AG08395 (cell line): ENCODE data around the gene GP1BA.
"Not testable (repeated sequence)": the region's sequence is repeated elsewhere in the genome, so short reads cannot be mapped to it uniquely, and the experiment has no call there.

Experiments used
- DNase-seq: peaks from one replicate; pipeline ENCODE4 v3.0.0; 2012; ENCODE audit warnings: mixed read lengths, low spot score

The GP1BA gene

DNA sequence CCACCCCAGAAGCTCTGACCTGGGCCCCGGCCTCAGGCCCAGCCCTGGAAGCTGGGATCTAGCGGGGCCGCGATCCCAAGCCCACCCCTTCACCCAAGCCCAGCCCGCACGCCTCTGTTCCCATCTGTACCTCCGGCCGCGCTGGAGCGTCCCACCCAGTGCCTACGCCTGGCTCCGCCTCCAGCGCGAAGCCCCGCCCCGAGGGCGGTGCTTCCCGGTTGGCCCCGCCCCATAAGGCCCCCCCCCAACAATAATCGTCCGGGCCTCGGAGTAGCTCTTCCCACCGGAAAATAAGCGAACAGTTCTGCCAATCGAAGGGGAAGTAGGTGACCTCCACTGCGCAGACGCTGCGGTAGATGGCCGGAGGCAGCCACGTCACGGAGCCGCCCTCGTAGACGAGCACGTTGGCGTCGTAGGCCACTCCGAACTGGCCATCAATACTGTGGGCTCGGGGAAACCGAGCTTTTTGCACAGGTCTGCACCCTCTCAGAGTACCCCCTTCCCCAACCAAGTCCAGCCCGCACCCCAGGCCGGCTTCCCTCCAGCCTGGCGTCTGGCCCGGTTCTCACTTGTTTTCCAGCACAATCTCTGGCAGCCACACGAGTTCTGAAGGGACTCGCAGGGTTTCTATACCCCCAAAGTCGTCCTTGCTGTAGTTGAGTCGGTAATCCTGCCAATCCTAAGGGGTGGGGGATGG lies 30.3 kb upstream of the GP1BA start:
- DNase-seq: no peak

DNA sequence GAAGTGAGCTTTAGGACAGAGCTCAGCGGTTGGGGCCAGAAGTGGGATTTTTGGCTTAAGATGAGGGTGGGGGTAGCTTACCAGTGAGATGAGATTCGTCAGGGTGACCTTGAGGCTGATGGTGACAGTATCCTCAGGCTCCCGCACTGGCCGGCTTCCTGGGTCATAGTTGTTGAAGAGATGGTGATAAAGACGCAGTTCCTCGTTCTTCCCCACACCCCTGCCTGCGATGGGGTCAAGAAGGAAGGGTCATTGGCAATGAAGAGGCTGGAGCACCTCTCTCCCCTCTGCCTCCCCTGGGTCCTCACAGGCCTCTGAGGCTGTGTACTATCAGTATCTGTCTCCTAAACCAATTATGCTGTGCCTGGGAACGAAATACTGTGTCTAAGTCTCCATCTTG lies 29.5 kb upstream of the GP1BA start:
- DNase-seq: no peak

DNA sequence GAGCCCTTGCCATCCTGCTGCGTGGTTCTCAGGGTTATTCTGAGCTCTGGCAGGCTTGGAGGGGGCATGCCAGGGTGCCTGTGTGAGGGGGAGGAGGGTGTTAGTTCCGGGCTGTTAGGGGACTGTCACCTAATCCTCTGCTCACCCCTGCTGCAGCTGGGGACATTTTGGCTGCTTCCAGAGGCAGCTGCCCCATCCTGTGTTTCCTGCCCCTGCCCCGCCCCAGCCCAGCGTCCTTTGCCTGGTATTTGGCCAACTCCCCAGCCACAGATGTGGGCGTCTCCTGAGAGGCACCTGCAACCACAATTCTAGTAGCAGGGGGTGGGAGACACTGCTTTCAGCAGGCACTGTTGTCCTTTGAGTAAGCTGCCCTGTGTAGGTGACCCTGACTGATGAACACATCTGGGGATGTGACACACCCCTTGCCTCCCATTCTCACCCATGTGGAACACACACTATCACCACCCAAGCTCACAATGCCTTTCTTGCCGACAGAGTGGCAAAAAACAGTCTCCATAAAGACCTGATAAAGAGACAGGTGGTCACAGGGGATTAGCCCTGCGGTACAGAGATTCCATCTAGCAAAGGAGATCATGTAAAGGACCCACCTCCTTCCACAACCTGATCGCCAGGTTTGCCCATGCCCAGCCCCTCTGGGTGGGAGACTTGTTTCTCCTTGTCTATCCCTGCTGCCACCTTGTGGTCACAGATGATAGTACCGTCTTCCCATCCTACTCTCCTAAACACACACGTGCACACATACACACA lies 28.8 kb upstream of the GP1BA start, which contains the start of gene CHRNE:
Gene CHRNE, minus strand, starts transcription at position 48 of the 768 bp plus-strand sequence. Its CDS starts 35 bp downstream, at position 13.
- peak; percentile 43 for DNase-seq

DNA sequence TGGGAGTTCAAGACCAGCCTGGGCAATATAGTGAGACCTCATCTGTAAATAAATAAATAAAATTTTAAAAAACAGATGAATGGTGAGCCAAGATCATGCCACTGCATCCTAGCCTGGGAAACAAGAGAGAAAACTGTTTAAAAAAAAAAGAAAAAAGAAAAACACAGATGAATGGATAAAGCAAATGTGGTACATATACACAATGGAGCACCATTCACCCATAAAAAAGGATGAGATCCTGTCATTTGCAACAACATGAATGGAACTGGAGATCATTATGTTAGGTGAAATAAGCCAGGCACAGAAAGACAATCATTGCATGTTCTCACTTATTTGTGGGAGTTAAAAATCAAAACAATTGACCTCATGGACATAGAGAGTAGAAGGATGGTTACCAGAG lies 25.4 kb upstream of the GP1BA start:
- not testable (repeated sequence) for DNase-seq

- no peak for DNase-seq
Measured at GRCh38 chr17:4908301-4908700, 23.8 kb upstream of the GP1BA start.

GRCh38 chr17:4908711-4909496 lies 23.2 kb upstream of the GP1BA start:
- peak; percentile 94 for DNase-seq

DNA sequence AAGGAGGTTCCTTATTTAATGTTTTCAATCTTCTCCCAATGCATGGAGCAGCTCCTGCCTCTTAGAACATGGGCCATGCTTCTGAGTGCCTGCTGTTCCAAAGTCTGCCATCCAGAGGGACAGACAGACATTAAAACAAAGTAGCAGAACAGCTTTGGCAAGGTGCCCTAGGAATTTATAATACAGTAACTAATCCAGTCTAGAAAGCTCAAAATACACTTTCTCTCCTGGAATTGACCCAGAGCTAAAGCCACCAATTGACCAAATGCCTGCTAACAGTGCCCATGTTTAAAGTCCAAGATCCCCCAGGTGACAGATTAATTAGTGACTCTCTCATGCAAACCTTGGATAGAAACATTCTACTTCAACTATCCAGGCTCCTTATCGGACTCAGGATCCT lies 18.1 kb upstream of the GP1BA start:
- no peak for DNase-seq

- not testable (repeated sequence) for DNase-seq
Measured at GRCh38 chr17:4914551-4914950, 17.5 kb upstream of the GP1BA start.

DNA sequence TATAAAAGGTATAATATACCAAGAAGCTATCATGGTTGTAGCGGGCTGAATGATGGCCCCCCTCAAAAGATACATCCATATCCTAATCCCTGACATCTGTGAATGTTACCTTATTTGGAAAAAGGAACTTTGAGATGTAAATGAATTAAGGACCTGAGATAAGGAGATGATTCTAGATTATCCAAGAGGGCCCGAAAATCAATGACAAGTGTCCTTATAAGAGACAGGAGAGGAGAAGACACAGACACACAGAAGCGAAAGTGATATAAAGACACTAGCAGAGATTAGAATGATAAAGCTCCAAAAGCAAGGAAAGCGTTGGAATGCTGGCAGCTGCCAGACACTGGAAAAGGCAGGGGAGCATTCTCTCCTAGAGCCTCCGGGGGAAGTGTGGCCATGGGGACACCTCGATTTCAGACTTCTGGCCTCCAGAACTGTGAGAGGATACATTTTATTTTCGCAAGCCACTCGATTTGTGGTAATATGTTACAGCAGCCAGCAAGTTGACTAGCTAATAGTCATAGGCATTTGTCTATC lies 12.5 kb upstream of the GP1BA start:
- no peak for DNase-seq

DNA sequence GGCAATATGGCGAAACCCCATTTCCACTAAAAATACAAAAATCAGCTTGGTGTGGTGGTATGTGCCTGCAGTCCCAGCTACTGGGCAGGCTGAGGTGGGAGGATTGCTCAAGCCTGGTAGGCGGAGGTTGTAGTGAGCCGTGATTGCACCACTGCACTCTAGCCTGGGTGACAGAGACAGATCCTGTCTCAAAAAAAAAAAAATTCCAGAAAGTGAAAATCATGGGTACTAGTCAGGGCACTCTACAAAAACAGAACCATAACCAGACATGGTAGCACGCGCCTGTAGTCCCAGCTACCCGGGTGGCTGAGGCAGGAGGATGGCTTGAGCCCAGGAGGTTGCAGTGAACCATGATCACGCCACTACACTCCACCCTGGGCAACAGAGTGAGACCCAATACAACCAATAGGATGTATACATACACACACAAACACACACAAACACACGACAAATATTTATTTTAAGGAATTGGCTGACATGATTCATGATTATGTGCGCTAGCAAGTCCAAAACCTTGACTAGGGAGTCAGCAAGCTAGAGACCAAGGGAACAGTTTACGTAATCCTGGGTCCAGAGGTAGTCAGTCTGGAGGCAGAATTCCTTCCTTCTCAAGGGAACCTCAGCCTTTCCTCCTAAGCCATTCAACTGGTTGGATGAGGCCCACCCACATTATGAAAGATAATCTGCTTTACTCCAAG lies 11.6 kb upstream of the GP1BA start:
- DNase-seq: no peak

DNA sequence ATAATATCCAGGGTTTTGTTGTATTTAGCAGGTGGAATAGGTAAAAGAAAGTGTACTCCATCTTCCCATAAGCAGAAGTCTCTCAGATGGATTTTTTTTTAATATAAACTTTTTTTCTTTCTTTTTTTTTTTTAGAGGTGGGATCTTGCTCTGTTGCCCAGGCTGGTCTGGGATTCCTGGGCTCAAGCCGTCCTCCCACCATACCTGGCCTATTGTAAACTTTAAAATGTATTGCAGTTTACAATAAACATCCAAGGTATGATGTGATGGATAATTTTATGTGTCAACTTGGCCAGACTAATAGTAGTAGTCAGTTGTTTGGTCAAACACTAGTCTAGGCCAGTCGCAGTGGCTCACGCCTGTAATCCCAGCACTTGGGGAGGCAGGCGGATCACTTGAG lies 10.8 kb upstream of the GP1BA start:
- no peak for DNase-seq

DNA sequence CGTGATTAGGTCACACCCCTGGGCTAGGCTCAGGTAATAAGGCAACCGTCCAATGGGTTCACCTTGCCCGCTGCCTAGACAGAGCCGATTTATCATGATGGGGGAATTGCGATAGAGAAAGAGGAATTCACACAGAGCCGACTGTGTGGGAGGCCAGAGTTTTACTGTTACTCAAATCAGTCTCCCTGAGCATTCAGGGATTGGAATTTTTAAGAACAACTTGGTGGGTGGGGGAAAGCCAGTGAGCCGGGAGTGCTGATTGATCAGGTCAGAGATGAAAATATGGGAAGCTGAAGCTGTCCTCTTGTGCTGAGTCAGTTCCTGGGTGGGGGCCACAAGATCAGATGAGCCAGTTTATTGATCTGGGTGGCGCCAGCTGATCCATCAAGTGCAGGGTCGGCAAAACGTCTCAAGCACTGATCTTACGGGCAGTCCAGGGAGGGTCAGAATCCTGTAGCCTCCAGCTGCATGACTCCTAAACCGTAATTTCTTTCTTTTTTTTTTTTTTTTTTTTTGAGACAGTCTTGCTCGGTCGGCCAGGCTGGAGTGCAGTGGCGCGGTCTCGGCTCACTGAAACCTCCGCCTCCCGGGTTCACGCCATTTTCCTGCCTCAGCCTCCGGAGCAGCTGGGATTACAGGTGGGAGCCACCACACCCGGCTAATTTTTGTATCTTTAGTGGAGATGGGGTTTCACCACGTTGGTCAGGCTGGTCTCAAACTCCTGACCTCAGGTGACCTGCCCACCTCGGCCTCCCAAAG lies 5.3 kb upstream of the GP1BA start:
- not testable (repeated sequence) for DNase-seq

DNA sequence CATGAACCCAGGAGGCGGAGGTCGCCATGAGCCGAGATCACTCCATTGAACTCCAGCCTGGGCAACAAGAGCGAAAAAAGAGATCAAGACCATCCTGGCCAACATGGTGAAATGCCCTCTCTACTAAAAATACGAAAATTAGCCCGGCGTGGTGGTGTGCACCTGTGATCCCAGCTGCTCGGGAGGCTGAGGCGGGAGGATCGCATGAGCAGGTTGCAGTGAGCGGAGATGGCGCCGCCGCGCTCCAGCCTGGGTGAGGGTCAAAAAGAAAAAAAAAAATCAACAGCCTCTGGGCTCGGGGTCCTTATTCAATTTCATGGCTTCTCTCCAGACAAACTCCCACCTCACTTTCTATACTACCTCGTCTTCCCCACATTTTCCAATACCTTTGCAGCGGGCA lies 3.2 kb upstream of the GP1BA start:
- no peak for DNase-seq

DNA sequence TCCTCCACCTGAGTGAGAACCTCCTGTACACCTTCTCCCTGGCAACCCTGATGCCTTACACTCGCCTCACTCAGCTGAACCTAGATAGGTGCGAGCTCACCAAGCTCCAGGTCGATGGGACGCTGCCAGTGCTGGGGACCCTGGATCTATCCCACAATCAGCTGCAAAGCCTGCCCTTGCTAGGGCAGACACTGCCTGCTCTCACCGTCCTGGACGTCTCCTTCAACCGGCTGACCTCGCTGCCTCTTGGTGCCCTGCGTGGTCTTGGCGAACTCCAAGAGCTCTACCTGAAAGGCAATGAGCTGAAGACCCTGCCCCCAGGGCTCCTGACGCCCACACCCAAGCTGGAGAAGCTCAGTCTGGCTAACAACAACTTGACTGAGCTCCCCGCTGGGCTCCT lies 679 bp downstream of the GP1BA start:
- DNase-seq: no peak

GRCh38 chr17:4933646-4934045 lies 1.6 kb downstream of the GP1BA start:
- no peak for DNase-seq

DNA sequence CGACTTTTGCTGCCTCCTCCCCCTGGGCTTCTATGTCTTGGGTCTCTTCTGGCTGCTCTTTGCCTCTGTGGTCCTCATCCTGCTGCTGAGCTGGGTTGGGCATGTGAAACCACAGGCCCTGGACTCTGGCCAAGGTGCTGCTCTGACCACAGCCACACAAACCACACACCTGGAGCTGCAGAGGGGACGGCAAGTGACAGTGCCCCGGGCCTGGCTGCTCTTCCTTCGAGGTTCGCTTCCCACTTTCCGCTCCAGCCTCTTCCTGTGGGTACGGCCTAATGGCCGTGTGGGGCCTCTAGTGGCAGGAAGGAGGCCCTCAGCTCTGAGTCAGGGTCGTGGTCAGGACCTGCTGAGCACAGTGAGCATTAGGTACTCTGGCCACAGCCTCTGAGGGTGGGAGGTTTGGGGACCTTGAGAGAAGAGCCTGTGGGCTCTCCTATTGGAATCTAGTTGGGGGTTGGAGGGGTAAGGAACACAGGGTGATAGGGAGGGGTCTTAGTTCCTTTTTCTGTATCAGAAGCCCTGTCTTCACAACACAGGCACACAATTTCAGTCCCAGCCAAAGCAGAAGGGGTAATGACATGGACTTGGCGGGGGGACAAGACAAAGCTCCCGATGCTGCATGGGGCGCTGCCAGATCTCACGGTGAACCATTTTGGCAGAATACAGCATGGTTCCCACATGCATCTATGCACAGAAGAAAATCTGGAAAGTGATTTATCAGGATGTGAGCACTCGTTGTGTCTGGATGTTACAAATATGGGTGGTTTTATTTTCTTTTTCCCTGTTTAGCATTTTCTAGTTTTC lies 2.3 kb downstream of the GP1BA start:
- DNase-seq: peak; percentile 58

GRCh38 chr17:4935650-4936049 lies 3.6 kb downstream of the GP1BA start:
- DNase-seq: no peak

- DNase-seq: no peak
Measured at GRCh38 chr17:4936436-4936835, 4.4 kb downstream of the GP1BA start.

DNA sequence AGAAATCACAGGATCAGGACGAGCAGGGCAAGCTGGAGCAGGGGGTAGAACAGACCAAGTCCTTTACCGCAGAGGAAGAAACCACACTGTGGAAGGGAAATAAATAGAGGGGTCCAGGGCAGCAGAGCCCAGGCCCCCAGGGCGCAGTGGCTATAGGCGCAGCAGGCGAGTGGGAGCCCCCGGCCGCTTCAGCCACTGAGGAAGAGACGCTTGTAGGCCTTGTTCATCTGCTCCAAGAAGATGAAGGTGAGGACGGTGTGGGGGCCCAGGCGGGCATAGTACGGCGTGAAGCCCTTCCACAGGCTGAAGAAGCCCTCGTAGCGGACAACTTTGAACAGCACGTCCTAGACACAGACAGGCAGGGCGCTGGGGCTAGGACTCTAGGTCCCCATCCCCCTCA lies 5.5 kb downstream of the GP1BA start:
- no peak for DNase-seq

DNA sequence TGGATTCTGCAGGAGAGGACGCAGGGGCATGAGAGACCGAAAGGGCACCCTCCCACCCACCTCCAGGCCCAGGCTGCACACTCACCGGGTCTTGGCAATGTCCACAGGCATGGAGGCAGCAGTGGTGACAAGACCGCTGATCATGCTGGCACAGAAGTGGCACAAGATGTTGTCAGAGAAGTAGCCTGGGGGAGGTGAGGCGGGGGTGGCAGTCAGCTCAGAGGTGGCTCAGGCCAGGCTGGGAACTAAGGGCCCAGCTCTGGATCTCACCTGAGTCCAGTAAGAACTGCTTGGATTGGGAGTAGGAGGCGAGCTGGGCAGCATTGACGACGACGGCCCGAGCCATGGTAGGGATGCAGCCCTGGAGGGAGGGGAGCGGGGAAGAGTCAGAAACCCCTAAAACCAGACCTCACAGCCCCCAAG lies 6.0 kb downstream of the GP1BA start:
- no peak for DNase-seq
